Stimulated activated CD4-positive, alpha-beta T cell treated with anti-CD3 and anti-CD28 coated beads, TNF-alpha, amount 100 ng/mL, for 1 hour (primary cell): ENCODE measurements around the gene MYO5B.
"Not testable (repeated sequence)": the region's sequence is repeated elsewhere in the genome, so short reads cannot be mapped to it uniquely, and the experiment has no call there.

Experiments used
- DNase-seq, 3 donors: peaks; one replicate each; pipeline ENCODE4 v3.0.0-alpha.2; 2020; ENCODE audit warnings: low read depth in 3 of 3, low spot score in 1 of 3

The MYO5B gene

DNA sequence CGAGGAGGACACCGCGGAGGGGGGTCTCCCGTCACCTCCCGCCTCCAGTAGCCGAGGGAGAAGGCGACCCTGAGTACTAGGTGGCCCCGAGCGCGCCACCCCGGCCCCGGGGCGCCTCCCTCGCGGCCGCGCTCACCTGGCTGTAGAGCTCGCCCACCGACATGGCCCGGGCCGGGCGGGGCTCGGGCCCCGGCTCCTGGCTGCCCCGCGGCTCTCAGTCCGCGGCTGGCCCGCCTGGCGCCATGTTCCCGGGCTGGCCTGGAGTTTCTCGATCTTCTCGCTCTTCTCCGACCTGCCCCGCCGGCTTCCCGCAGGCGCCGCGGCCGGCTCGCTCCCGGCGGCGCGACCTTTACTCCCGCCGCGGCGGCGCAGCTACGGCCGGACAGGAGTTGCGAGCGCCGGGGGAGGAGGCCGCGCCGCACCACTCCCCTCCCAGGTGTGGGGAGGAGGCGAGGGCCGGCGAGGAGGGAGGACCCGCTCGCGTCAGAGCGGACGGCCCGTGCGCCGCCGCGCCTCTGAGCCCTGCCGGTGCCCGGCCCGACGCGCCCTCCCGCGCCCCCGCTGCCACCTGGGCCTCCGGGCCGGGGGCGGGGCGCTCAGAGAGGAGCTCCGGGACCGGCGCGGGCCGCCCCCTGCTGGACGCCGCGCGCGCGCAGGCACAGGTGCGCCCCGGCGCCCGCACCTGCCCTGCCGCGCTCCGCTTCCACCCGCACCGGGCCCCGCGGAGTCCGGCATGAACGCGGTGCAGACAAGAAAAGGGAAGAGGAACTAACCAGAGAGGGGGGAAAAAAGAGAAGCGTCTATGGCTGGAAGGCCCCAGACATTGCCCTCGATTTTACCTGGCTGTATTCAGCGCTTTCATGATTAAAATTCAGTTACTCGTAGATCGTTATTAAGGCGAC is at the start of gene MYO5B:
MYO5B (minus strand) TSS at position 517 of the 902 bp plus-strand sequence; CDS start at position 163, 354 bp downstream.
- DNase-seq, result peak in 2 of 3 donors; percentile 1 to 38

GRCh38 chr18:50241768-50242167 is 46.8 kb upstream of the MYO5B start:
- not testable (repeated sequence) for DNase-seq

- DNase-seq, result no peak
These were observed 45.2 kb upstream of the MYO5B start for GRCh38 chr18:50240080-50240563.

GRCh38 chr18:50232419-50232818 is 37.5 kb upstream of the MYO5B start:
- no peak for DNase-seq

DNA sequence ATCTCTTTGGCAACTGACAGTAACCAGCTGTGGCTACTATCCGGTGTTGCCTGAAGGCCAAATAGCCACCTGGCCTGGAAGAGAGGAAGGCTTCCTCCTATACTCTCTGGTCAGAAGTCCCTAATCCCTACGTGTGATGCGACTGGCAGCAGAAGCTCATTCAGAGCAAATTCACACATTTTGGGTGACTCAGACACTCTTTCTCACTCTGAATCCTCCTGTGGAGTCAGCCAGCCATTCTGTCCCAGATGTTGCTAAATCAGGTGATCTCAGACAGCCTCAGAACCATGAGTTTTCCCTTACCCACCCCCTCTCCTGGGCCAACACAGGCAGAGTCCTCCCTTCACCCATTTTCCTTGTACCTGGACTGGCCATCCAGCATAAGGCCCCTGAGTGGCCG is 36.7 kb upstream of the MYO5B start:
- no peak for DNase-seq

DNA sequence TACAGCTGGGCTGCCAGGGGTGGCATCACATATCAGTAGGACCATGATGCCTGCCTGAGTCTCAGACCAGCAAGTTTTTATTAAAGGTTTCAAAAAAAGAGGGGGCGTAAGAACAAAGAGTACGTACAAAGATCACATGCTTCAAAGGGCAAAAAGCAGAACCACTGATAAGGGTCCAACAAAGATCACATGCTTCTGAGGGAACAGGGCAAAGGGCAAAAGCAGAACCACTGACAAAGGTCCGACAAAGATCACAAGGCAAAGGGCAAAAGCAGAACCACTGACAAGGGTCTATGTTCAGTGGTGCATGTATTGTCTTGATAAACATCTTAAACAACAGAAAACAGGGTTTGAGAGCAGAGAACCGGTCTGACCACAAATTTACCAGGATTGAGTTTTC is 25.3 kb upstream of the MYO5B start:
- not testable (repeated sequence) for DNase-seq

DNA sequence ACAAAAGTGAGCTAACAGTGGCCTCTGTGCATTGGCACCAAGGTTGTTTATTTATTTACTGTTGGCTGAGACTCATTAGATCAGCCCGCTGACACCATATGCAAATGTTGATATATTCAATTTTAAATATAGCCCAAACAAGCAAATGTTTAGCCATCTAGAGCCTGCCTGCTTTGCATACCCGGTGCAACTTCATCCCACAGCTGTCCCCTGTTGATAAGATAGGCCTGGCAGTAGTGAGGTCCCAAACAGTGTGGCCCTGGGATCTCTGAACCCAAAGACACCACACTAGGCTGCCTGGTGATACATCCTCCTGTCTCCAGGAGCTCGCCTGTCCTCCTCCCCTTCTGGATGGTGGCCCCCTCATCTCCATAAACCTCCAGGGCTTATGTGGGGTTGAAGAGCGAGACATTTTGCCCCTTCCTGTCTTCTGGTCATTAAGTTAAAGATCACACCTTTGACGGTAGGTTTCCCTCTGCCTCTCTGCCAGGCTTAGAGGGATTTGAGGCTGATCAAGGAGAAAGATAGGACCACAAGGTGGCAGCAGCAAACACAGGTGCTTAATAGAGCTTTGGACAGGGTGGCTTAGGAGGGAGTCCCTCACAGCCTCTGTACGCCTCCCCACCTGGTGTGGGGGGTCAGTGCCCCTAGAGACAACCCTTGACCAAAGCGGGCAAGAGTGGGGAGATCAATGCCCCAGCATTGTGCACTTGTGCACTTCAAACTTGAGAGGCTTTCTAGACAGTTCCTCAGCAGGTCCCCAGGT is 23.7 kb upstream of the MYO5B start:
- DNase-seq, result no peak

GRCh38 chr18:50209311-50209710 is 14.4 kb upstream of the MYO5B start:
- no peak for DNase-seq

- DNase-seq, result no peak
These were observed 12.8 kb upstream of the MYO5B start for GRCh38 chr18:50207722-50208121.

DNA sequence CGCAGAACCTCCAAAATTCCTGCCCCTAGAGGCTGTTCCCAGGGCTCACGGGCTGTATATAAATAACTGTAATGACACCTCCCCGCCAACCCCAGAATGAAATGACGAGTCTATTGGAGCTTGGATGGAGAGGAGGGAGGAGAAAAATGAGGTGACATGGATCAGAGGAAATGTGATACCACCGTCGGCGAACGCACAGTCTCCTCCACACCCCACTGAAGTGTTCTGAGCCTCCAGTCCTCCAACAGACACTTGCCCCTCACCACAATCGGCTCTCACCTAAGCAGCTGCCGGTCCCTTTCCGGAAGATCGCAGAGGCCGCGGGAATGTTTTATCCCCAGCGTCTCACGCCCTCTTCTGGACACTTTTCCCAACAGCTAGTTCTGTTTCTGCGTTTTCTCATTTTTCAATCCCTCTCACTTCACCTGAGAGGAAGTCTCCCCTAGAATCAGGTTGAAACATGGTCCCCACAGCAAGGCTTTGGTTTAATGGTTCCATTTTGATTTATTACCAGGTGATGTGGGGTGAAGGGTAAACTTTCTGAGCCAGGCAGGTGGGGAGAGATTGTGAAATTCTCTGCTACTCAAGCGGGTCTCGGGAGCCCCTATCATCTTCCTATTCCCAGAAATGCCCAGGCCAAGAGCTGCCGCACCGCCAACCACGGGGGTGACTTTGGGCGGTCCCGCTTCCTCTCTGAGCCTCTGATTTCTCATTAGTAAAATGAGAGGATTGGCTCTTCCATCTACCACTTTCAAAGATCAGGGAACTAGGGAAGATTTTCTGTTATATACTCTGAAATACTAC is 9.1 kb upstream of the MYO5B start:
- DNase-seq, result no peak

DNA sequence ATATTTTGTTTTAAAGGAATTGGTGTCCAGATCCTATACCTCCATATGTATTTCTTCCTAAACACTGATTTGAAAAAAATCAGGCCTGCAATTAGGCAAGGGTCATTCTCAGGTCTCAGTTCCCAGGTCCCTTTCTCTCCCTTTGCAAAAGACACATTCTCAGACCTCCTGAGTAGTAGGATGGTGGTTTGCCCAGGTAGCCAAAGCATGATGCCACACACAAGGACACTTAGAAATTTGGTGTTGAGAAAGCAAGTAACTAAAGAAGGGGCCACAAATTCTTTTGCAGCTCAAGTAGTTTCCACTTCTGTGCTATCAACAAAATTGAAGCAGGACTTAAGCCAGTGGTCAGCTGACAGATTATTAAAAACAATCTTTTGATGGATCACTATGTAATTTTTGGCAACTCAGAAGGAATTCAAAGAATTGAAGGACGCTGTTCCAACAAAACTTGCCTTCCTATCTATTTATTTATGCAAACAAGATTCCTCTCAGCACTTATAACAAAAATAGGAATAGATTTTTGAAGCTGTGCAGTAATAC is 6.6 kb upstream of the MYO5B start:
- no peak for DNase-seq

DNA sequence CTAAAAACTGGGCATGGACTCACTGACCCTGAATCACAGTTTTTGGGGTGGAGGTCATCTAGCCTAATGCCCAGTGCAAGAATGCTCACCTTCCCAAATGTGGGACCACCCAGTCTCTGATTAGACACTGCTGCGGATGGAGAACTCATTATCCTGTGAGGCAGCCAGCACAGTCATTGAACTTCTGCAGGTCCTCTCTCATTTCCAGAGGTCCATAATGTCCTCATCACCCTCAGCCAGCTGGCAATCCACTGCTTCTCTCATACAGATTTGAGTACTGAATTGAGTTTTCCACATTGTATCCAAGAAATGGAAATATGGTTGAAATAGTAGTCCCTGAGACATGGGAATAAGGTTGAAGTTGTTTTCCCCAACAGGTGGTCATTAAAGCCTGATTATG is 5.0 kb upstream of the MYO5B start:
- DNase-seq, result no peak

DNA sequence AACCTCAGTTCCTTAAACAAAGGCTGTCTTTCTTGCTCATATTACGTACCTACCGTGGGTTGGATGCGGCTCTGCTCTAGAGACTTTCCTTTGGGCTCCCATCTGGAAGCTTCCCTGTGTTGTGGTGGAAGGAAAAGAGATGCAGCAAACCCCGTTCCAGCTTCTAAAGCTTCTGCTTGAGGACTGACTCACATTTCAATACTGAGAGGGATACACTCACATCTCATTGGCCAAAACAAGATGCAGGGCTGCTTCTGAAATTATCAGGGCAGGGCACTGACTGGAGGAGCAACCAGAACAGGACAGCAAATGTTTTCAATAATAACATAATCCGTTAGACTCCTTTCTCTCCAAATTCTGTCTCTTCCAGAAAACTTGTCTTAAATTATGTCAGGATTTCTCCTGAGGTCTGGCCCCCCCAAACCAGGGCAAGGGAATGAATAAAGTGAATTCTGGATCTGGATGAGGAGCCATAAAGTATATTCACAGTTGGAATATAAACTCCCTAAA is 4.5 kb upstream of the MYO5B start:
- DNase-seq, result no peak

DNA sequence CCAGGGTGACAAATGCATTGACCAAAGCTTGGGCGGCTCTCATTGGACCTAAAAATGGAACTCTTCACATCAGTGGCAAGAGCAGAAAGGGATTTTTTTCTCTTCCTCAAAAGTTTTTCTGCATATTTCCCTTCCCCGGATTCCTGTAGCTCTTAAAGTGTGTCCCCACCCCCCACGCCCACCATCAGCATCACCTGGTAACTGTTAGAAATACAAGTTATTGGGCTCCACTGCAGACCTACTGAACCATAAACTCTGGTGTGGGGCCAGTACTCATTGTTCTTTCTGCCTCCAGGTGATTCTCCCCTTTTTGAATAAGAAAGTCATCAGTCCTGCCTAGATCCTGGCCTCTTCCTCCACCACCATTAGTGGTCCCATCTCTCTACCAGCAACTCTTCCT is 1.3 kb upstream of the MYO5B start:
- no peak for DNase-seq

GRCh38 chr18:50195689-50196088 is 742 bp upstream of the MYO5B start:
- DNase-seq, result no peak

DNA sequence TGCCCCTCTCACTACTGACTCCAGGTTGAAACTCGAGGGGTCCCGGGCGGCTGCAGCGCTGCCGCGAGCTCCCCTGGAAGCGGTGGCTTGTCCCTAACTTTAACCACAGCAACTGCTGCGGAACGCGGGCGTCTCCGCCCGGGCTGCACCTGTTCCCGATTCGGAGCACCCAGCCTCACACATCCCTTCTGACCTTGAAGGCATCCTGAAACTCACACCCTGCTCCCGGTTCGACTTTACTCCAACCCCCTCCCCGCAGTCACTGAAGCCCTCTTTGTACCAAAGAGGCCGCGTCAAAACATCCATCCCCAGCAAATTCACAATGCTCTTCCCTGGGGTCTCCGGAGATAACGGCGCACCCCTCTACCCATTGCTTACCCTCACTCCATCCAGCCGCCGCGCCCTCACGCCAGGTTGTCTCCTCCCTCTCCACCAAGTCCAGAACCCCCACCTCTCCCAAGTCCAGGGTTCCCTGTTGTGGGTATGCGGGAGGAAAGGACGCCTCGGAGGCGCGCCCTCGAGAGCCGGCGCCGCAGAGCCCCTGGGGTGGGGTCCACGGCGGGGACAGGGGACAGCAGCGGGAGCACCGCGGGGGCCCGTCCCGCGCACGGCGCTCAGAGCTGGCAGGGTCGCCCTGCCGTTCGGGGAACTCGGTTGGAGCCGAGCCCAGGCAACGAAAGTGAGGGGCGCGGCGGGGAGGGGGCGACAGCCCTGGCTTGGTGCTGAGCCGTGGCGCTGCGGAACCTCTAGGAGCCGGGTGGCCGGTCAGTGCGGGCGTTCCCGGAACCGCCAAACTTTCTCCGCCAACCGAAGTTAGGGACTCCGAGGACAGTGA is 934 bp downstream of the MYO5B start:
- no peak for DNase-seq

- DNase-seq, result no peak
These were observed 1.8 kb downstream of the MYO5B start for GRCh38 chr18:50192995-50193795.

DNA sequence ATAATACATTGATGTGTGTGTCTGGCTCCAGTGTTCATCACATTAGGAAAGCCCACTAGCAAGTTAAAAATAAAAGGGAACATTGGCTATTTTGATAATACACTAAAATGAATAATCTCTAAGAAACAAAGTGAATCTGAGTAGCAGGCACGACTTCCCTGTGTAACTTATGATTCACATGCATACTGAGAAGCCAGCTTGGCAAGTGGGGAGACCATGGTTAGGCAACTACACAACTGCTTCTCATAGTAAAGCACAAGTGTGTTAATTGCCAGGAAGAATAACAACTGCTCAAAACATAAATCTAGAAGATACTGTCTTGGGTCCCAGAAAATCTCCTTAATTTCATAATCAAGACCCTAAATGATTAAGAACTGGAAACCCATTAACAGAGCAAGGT is 4.0 kb downstream of the MYO5B start:
- no peak for DNase-seq

DNA sequence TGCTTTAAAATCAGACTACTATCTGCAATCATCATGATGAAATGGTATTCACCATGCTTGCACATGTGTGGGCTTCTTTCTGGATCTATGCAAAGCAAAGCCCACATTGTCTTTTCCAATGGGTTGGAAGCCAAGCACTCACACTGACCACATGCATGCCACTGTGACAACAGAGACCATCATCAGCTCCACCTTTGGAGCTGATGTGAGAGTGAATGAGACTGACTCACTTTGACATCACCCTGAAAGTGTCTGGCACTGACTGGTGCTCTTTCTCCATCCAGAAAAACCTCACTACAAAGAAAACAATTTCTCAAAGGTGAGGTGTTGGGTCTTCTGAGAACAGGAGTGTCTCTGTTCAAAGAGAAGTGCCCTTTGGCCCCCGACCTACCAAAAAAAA is 4.7 kb downstream of the MYO5B start:
- no peak for DNase-seq
